B cell (primary cell): ENCODE measurements around the gene DIP2B. TPM values are rescaled to one million over a fixed set of nuclear protein-coding genes. Genes with fewer than 3 reads are reported as not detected.

Experiments
- ATAC-seq: fragments of 200-7000 bp; cut with Tn5 transposase; one replicate; pipeline ENCODE4 v1.10.0; 2021; ENCODE audit warnings: low read depth, mild to moderate bottlenecking, moderate number of reproducible peaks, moderate library complexity
- CTCF ChIA-PET: fragments of 350-600 bp; sonication (Branson Sonifier 250); formaldehyde crosslinking; loops from one replicate; lab custom pipeline; 2021; ENCODE audit warnings: antibody characterized with exemption, inconsistent platforms; lab: Charles Lee
- POLR2A ChIA-PET: fragments of 350-600 bp; sonication (Branson Sonifier 250); formaldehyde crosslinking; loops from one replicate; lab custom pipeline; 2021; ENCODE audit warnings: antibody characterized with exemption; lab: Charles Lee
- DNase-seq: peaks from one replicate; pipeline ENCODE4 v3.0.0; 2013
- H2AFZ ChIP-seq: 2 replicates; pipeline ENCODE4 v1.6.1; 2012; ENCODE audit warnings: mild to moderate bottlenecking, low read depth, low read length; ENCODE audit not compliant: insufficient read depth, poor library complexity, severe bottlenecking
- H3K27ac ChIP-seq, 2 donors: 1 replicate in 1 of 2; 2 replicates in 1 of 2; pipeline ENCODE4 v1.5.1; 2012 to 2013; ENCODE audit warnings: low read length in 2 of 2, mild to moderate bottlenecking in 2 of 2, moderate library complexity in 1 of 2
- H3K27me3 ChIP-seq, 4 experiments: fragments of 200-600 bp in 1 of 4; sonication (generic) in 1 of 4; replicated peaks in 1 of 4; 1 replicate in 2 of 4; 2 replicates in 2 of 4; pipeline versions ENCODE4 v1.6.1 to v1.7.0; 2013 to 2016; ENCODE audit warnings: low read length in 3 of 4, mild to moderate bottlenecking in 2 of 4, mixed read lengths in 1 of 4, moderate library complexity in 1 of 4; ENCODE audit not compliant: insufficient read depth in 4 of 4, control insufficient read depth in 3 of 4; ENCODE audit errors: control extremely low read depth in 1 of 4
- H3K36me3 ChIP-seq, 2 experiments: replicated peaks in 1 of 2; 1 replicate in 1 of 2; 2 replicates in 1 of 2; pipeline versions ENCODE4 v1.6.1 to v1.7.1; 2013; ENCODE audit warnings: low read length in 1 of 2; ENCODE audit not compliant: insufficient read depth in 2 of 2, control insufficient read depth in 1 of 2; ENCODE audit errors: control extremely low read depth in 1 of 2, extremely low read depth in 1 of 2
- H3K4me1 ChIP-seq, 2 donors: fragments of 200-600 bp in 1 of 2; sonication (generic) in 1 of 2; 1 replicate in 1 of 2; 2 replicates in 1 of 2; pipeline versions ENCODE4 v1.5.1 to v1.6.1; 2013 to 2017; ENCODE audit warnings: low read length in 2 of 2; ENCODE audit not compliant: control insufficient read depth in 2 of 2, insufficient read depth in 2 of 2
- H3K4me2 ChIP-seq: replicated peaks from 2 replicates; pipeline ENCODE3; 2012; ENCODE audit warnings: mild to moderate bottlenecking, low read depth, low read length; ENCODE audit not compliant: poor library complexity, severe bottlenecking
- H3K4me3 ChIP-seq, 5 experiments: fragments of 200-600 bp in 1 of 5; sonication (generic) in 1 of 5; 1 replicate in 3 of 5; 2 replicates in 2 of 5; pipeline versions ENCODE4 v1.5.1 to v1.7.0; 2011 to 2016; ENCODE audit warnings: low read length in 4 of 5, mild to moderate bottlenecking in 4 of 5, low read depth in 2 of 5, control low read depth in 1 of 5, moderate library complexity in 1 of 5; ENCODE audit not compliant: insufficient read depth in 1 of 5; ENCODE audit errors: control extremely low read depth in 1 of 5, extremely low read depth in 1 of 5
- H3K79me2 ChIP-seq: fragments of 200-600 bp; sonication (generic); one replicate; pipeline ENCODE4 v1.6.0; 2016; ENCODE audit warnings: low read length; ENCODE audit not compliant: control insufficient read depth, insufficient read depth
- H3K9ac ChIP-seq: fragments of 200-600 bp; sonication (generic); 2 replicates; pipeline ENCODE4 v1.6.1; 2017; ENCODE audit warnings: mild to moderate bottlenecking, low read length, moderate library complexity
- H3K9me3 ChIP-seq, 3 donors: one replicate each; pipeline versions ENCODE4 v1.6.1 to v1.7.1; 2013; ENCODE audit warnings: low read length in 2 of 3; ENCODE audit not compliant: control insufficient read depth in 2 of 3, insufficient read depth in 1 of 3; ENCODE audit errors: control extremely low read depth in 1 of 3
- H4K20me1 ChIP-seq: 2 replicates; pipeline ENCODE4 v1.6.0; 2012; ENCODE audit warnings: mild to moderate bottlenecking, low read length; ENCODE audit not compliant: insufficient read depth, control insufficient read depth, poor library complexity, severe bottlenecking
- H3K27ac Mint-ChIP-seq: one replicate; pipeline ENCODE4 v1.8.0; 2021; ENCODE audit warnings: mixed read lengths
- H3K27me3 Mint-ChIP-seq: one replicate; pipeline ENCODE4 v1.8.0; 2021; ENCODE audit warnings: mixed read lengths
- H3K4me1 Mint-ChIP-seq: one replicate; pipeline ENCODE4 v1.8.0; 2021; ENCODE audit warnings: mixed read lengths
- H3K4me3 Mint-ChIP-seq: one replicate; pipeline ENCODE4 v1.8.0; 2021; ENCODE audit warnings: mixed read lengths
- H3K9me3 Mint-ChIP-seq: one replicate; pipeline ENCODE4 v1.8.0; 2022; ENCODE audit warnings: mixed read lengths; ENCODE audit not compliant: insufficient read depth
- CTCF ChIP-seq: fragments of 200-600 bp; IDR thresholded peaks from one replicate; pipeline ENCODE4 v1.8.0; 2022; ENCODE audit warnings: antibody characterized with exemption, mild to moderate bottlenecking
- EZH2 ChIP-seq: IDR thresholded peaks from 2 replicates; pipeline ENCODE4 v1.6.1; 2012; ENCODE audit warnings: borderline replicate concordance, low read depth, mild to moderate bottlenecking, moderate library complexity, low read length; ENCODE audit not compliant: insufficient read depth, poor library complexity, severe bottlenecking
- WGBS: methylation state at CpG from one replicate; pipeline ENCODE4 v1.1.5; 2013; ENCODE audit warnings: missing lambda C conversion rate; ENCODE audit not compliant: insufficient coverage; 5-methylcytosine and 5-hydroxymethylcytosine counted together
- intact Hi-C: fragments of 100-400 bp; cut with micrococcal nuclease; formaldehyde crosslinking; loops from one replicate; pipeline ENCODE4 v1.10.0; 2022
- polyA plus RNA-seq: library from polyadenylated mRNA; depleted of rRNA; stranded (reverse); fragments of >200 nt; gene quantifications from 2 replicates; pipeline ENCODE4 v1.2.3, GENCODE V29; 2012
- total RNA-seq, 2 donors: library from RNA; stranded (reverse); fragments of 120-200 nt in 1 of 2; gene quantifications; 1 replicate in 1 of 2; 2 replicates in 1 of 2; pipeline versions ENCODE4 v1.2.3 to v1.2.4, GENCODE V29; 2013 to 2022

The DIP2B gene
- total and polyA plus RNA-seq, 2 donors (not counting 1 experiment from before 2014, with no cell fraction given): 16.4 to 38.8 TPM

GRCh38 chr12:50628394-50628793 is 123.6 kb downstream of the DIP2B start:
- CTCF ChIA-PET: interaction anchor here (0.9 to 1.2 kb wide), 2 partner anchors 10 to 80 kb away, joined by 3 to 4 read pairs; no protein-coding TSS in a partner anchor
- intact Hi-C loops: loop anchor here (10.0 kb wide), 1 partner anchor 54 kb away; no protein-coding TSS in a partner anchor

GRCh38 chr12:50633955-50634354 is 129.2 kb downstream of the DIP2B start:
- ChIA-PET CTCF (interaction anchor here (4.3 kb wide), 1 partner anchor 128 kb away, joined by 51 read pairs; the partner anchor contains the start of gene DIP2B), POLR2A (no interaction called here)
- H3K9ac ChIP-seq: no peak overlapping the region
- H3K27ac ChIP-seq: peak overlapping the region in 1 of 2 donors; percentile 18
- peaks cover 57% of the 10 kb centered on the region for H3K79me2 ChIP-seq
- H3K4me2 ChIP-seq: no peak overlapping the region
- H3K36me3 ChIP-seq: peaks cover 1 to 15% of the 10 kb centered on the region in 2 experiments
- ATAC-seq (no peak), DNase-seq (no peak)
- H3K4me3 Mint-ChIP-seq: no peak overlapping the region
- H3K27ac Mint-ChIP-seq: no peak overlapping the region
- H3K9me3 ChIP-seq: no peaks in the 10 kb centered on the region
- no peak overlapping the region for H2AFZ ChIP-seq
- WGBS: 95% methylated on average over 4 of the region's 6 CpGs
- H3K4me3 ChIP-seq: no peak overlapping the region
- H3K4me1 ChIP-seq: peaks cover 3 to 11% of the 10 kb centered on the region in 2 donors
- H3K27me3 Mint-ChIP-seq: no peaks in the 10 kb centered on the region
- TF ChIP-seq EZH2: no peak
- no peak for TF ChIP-seq CTCF
- H4K20me1 ChIP-seq: peaks cover 24% of the 10 kb centered on the region
- peaks cover 14% of the 10 kb centered on the region for H3K4me1 Mint-ChIP-seq
- no peaks in the 10 kb centered on the region for H3K27me3 ChIP-seq
- no peaks in the 10 kb centered on the region for H3K9me3 Mint-ChIP-seq
- intact Hi-C loops: no loop called here

More at GRCh38 chr12:50628394-50628793, 123.6 kb downstream of the DIP2B start:
- H3K79me2 ChIP-seq: peaks cover 67% of the 10 kb centered on the region
- Mint-ChIP-seq H3K27ac (no peak overlapping the region), H3K9me3 (no peaks in the 10 kb centered on the region), H3K27me3 (no peaks in the 10 kb centered on the region), H3K4me1 (peaks cover 35% of the 10 kb centered on the region), H3K4me3 (no peak overlapping the region)
- no peaks in the 10 kb centered on the region for H3K9me3 ChIP-seq
- POLR2A ChIA-PET: no interaction called here
- TF ChIP-seq EZH2: no peak
- TF ChIP-seq CTCF: no peak
- no peak overlapping the region for H2AFZ ChIP-seq
- DNase-seq: no peak
- peaks cover 1 to 34% of the 10 kb centered on the region in 2 experiments for H3K36me3 ChIP-seq
- peaks cover 30 to 34% of the 10 kb centered on the region in 2 donors for H3K4me1 ChIP-seq
- H3K4me2 ChIP-seq: no peak overlapping the region
- 92% methylated on average over 6 of the region's 6 CpGs for WGBS
- no peak overlapping the region for H3K27ac ChIP-seq
- ATAC-seq: no peak
- no peak overlapping the region for H3K9ac ChIP-seq
- H3K4me3 ChIP-seq: no peak overlapping the region
- no peaks in the 10 kb centered on the region for H3K27me3 ChIP-seq
- peaks cover 38% of the 10 kb centered on the region for H4K20me1 ChIP-seq
